CD4-positive, alpha-beta T cell (primary cell): ENCODE measurements around the gene ASPA. TPM values are rescaled to one million over a fixed set of nuclear protein-coding genes. Genes with fewer than 3 reads are reported as not detected.

Source experiments
- ATAC-seq: fragments of 200-7000 bp; cut with Tn5 transposase; one replicate; pipeline ENCODE4 v1.10.0; 2022; ENCODE audit warnings: mild to moderate bottlenecking; ENCODE audit not compliant: poor library complexity
- CTCF ChIA-PET: fragments of 350-600 bp; sonication (Branson Sonifier 250); formaldehyde crosslinking; loops from one replicate; lab custom pipeline; 2021; ENCODE audit warnings: antibody characterized with exemption, inconsistent platforms; lab: Charles Lee
- POLR2A ChIA-PET: fragments of 350-600 bp; sonication (Branson Sonifier 250); formaldehyde crosslinking; loops from one replicate; lab custom pipeline; 2021; ENCODE audit warnings: antibody characterized with exemption, inconsistent platforms; lab: Charles Lee
- DNase-seq, 14 experiments: peaks; one replicate each; pipeline ENCODE4 v3.0.0-alpha.2; 2013 to 2020; ENCODE audit warnings: mixed read lengths in 2 of 14
- H3K27ac ChIP-seq, 2 donors: one replicate each; pipeline versions ENCODE4 v1.5.1 to v1.7.0; 2013; ENCODE audit warnings: low read length in 2 of 2, low read depth in 1 of 2, mild to moderate bottlenecking in 1 of 2
- H3K27me3 ChIP-seq, 2 experiments: 1 replicate in 1 of 2; 2 replicates in 1 of 2; pipeline versions ENCODE4 v1.6.1 to v1.7.0; 2013; ENCODE audit warnings: low read length in 2 of 2, control low read depth in 1 of 2, mild to moderate bottlenecking in 1 of 2, moderate library complexity in 1 of 2; ENCODE audit not compliant: insufficient read depth in 2 of 2, control insufficient read depth in 1 of 2
- H3K36me3 ChIP-seq: one replicate; pipeline ENCODE4 v1.6.1; 2013; ENCODE audit warnings: low read length, control low read depth; ENCODE audit not compliant: insufficient read depth
- H3K4me1 ChIP-seq: one replicate; pipeline ENCODE4 v1.6.1; 2013; ENCODE audit warnings: low read length, control low read depth; ENCODE audit not compliant: insufficient read depth
- H3K4me3 ChIP-seq: one replicate; pipeline ENCODE4 v1.5.1; 2013; ENCODE audit warnings: mild to moderate bottlenecking, low read length, moderate library complexity
- H3K9me3 ChIP-seq, 2 experiments: 1 replicate in 1 of 2; 2 replicates in 1 of 2; pipeline versions ENCODE4 v1.6.1 to v1.7.0; 2013; ENCODE audit warnings: low read length in 2 of 2, mild to moderate bottlenecking in 2 of 2, control low read depth in 1 of 2, moderate library complexity in 1 of 2; ENCODE audit not compliant: control insufficient read depth in 1 of 2, insufficient read depth in 1 of 2
- H3K27ac Mint-ChIP-seq: one replicate; pipeline ENCODE4 v1.8.0; 2020; ENCODE audit warnings: mixed read lengths
- H3K27me3 Mint-ChIP-seq: one replicate; pipeline ENCODE4 v1.8.0; 2021; ENCODE audit warnings: mixed read lengths
- H3K36me3 Mint-ChIP-seq: one replicate; pipeline ENCODE4 v1.8.0; 2021; ENCODE audit warnings: low read depth, mixed read lengths
- H3K4me1 Mint-ChIP-seq: one replicate; pipeline ENCODE4 v1.8.0; 2021; ENCODE audit warnings: low read depth, mixed read lengths
- H3K4me3 Mint-ChIP-seq: one replicate; pipeline ENCODE4 v1.8.0; 2020; ENCODE audit warnings: mild to moderate bottlenecking, mixed read lengths
- H3K9me3 Mint-ChIP-seq: one replicate; pipeline ENCODE4 v1.8.0; 2020; ENCODE audit warnings: mixed read lengths
- intact Hi-C, 2 experiments: fragments of 100-400 bp; cut with DNase I in 1 of 2; cut with micrococcal nuclease in 1 of 2; formaldehyde crosslinking; loops; one replicate each; pipeline versions ENCODE4 v1.15.1 to v1.9.0; 2023 to 2025; cut with DNase I, micrococcal nuclease
- total RNA-seq, 174 experiments: library from RNA in 2 of 174; stranded (reverse) in 2 of 174; gene quantifications; one replicate each; pipeline ENCODE4 v1.2.3 and lab custom pipeline; 2021 to 2026
- TF ChIP-seq, protein P1 (sequence below): fragments of 200-600 bp; IDR thresholded peaks from one replicate; pipeline ENCODE4 v1.8.0; 2022; ENCODE audit warnings: antibody characterized with exemption, mild to moderate bottlenecking

Gene ASPA
- total RNA-seq, 2 experiments from 2014 or later = not detected

DNA sequence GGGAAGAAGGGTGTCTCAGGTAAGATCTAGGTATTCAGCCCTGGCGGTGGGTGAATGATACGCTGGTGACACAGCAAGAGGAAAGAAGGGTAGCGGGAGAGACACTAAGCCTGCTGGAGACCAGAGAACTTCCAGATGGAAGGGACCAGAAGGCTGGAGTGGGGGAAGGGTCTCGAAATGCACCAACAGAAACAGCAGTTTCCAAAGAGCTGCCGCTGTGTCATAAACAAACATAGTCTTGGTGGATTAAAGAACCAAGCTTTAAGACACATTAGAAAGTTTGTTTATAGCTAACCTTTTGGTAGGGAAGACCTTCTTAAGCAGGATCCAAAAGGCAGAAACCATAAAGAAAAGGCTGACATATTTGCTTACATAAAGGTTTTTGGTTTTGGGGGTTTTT lies 60.9 kb downstream of the ASPA start:
- ATAC-seq = no peak
- intact Hi-C loops = no loop called here
- Histone ChIP-seq H3K4me1 (peaks cover 15% of the 10 kb centered on the region), H3K27me3 (no peaks in the 10 kb centered on the region), H3K9me3 (peaks cover 0 to 20% of the 10 kb centered on the region in 2 experiments), H3K36me3 (no peaks in the 10 kb centered on the region), H3K4me3 (no peak overlapping the region), H3K27ac (no peak overlapping the region)
- CTCF ChIA-PET = no interaction called here
- Mint-ChIP-seq H3K36me3 (no peaks in the 10 kb centered on the region), H3K4me1 (no peaks in the 10 kb centered on the region), H3K4me3 (no peak overlapping the region), H3K9me3 (no peaks in the 10 kb centered on the region), H3K27ac (no peak overlapping the region), H3K27me3 (peaks cover 4% of the 10 kb centered on the region)
- DNase-seq = no peak
- TF ChIP-seq, protein P1, sequence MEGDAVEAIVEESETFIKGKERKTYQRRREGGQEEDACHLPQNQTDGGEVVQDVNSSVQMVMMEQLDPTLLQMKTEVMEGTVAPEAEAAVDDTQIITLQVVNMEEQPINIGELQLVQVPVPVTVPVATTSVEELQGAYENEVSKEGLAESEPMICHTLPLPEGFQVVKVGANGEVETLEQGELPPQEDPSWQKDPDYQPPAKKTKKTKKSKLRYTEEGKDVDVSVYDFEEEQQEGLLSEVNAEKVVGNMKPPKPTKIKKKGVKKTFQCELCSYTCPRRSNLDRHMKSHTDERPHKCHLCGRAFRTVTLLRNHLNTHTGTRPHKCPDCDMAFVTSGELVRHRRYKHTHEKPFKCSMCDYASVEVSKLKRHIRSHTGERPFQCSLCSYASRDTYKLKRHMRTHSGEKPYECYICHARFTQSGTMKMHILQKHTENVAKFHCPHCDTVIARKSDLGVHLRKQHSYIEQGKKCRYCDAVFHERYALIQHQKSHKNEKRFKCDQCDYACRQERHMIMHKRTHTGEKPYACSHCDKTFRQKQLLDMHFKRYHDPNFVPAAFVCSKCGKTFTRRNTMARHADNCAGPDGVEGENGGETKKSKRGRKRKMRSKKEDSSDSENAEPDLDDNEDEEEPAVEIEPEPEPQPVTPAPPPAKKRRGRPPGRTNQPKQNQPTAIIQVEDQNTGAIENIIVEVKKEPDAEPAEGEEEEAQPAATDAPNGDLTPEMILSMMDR = no peak
- POLR2A ChIA-PET = interaction anchor here (1.0 kb wide), 1 partner anchor 100 kb away, joined by 3 read pairs; the partner anchor contains the start of genes CTNS and SHPK

DNA sequence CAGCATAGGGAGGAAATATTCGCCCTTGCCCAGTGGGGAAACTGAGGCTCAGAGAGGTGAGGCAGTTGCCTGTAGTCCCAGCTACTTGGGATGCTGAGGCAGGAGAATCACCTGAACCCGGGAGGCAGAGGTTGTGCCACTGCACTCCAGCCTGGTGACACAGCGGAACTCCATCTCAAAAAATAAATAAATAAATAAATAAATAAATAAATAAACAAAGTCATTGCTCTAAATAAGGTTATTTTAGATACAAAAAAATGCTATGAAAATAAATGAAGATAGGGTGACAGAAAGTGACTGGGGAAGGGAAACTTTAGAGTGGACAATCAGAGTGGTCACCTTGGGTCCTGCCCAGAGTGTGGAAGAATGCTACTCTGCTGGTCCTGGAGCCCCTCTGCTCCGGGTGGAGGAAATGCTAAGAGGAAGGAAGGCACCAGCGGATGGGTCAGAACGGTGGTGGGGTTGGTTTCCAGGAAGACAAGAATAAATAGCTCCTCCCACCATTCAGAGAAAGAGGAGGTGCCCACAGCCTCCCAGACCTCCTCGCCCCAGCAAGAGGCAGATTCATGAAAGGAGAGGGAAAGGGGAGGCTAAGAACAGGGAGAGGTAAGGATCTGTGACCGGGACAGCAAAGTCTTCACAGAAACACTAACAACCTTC lies 64.2 kb downstream of the ASPA start:
- H3K36me3 ChIP-seq = no peaks in the 10 kb centered on the region
- DNase-seq = no peak
- Mint-ChIP-seq H3K4me1 (no peaks in the 10 kb centered on the region), H3K27ac (no peak overlapping the region), H3K36me3 (no peaks in the 10 kb centered on the region), H3K4me3 (no peak overlapping the region), H3K9me3 (no peaks in the 10 kb centered on the region), H3K27me3 (peaks cover 12% of the 10 kb centered on the region)
- no peak overlapping the region for H3K27ac ChIP-seq
- H3K27me3 ChIP-seq = no peaks in the 10 kb centered on the region
- ChIA-PET POLR2A (no interaction called here), CTCF (no interaction called here)
- peaks cover 7% of the 10 kb centered on the region for H3K4me1 ChIP-seq
- intact Hi-C loops = no loop called here
- TF ChIP-seq, protein P1 = no peak
- no peak for ATAC-seq
- no peak overlapping the region for H3K4me3 ChIP-seq
- peaks cover 0 to 8% of the 10 kb centered on the region in 2 experiments for H3K9me3 ChIP-seq

DNA sequence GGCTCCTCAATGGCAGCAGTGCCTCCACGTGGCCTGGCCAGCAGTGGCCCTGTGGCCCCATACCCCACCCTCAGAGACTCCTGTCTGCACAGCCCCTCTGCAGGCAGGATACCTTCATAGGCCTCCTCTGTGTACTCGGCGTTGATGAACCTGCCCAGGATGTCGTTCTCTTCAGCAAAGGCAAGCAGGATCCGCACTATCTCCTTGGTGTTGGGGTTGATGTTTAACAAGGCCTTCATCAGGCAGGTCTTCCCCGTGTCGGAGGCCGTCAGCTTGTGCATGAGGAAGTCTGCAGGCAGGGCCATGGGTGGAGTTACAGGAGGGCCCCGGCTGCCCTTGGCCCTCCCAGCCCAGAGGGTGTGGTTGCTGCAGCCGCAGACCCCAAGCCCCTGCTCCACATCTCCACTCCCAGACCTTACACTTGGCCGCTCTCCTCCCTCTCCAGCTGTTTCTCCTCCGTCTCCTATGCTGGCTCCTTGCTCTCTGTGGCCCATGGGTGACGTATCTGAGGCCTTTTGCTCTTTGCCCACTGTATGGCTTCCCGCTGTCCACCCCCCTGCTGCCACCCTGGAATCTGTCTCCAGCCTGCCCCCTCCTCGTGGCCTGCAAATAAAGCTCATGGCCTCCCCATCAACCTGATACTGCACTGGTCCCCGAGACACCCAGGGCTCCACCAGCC lies 66.8 kb downstream of the ASPA start:
- TF ChIP-seq, protein P1 = no peak
- CTCF ChIA-PET = no interaction called here
- H3K9me3 ChIP-seq = no peaks in the 10 kb centered on the region
- intact Hi-C loops = no loop called here
- H3K27ac ChIP-seq = no peak overlapping the region
- H3K4me1 Mint-ChIP-seq = no peaks in the 10 kb centered on the region
- DNase-seq = no peak
- no peaks in the 10 kb centered on the region for H3K4me1 ChIP-seq
- peaks cover 9% of the 10 kb centered on the region for H3K27me3 Mint-ChIP-seq
- H3K36me3 Mint-ChIP-seq = no peaks in the 10 kb centered on the region
- POLR2A ChIA-PET = no interaction called here
- H3K36me3 ChIP-seq = no peaks in the 10 kb centered on the region
- no peak overlapping the region for H3K27ac Mint-ChIP-seq
- no peaks in the 10 kb centered on the region for H3K27me3 ChIP-seq
- no peak overlapping the region for H3K4me3 ChIP-seq
- no peak overlapping the region for H3K4me3 Mint-ChIP-seq
- no peak for ATAC-seq
- H3K9me3 Mint-ChIP-seq = no peaks in the 10 kb centered on the region
